K562 (cell line): Measurements from ENCODE around the gene ATMIN. TPM values are rescaled to one million over a fixed set of nuclear protein-coding genes. Genes with fewer than 3 reads are reported as not detected.

Source experiments
- ARNT ChIP-seq, 2 experiments: fragments of 450-650 bp; IDR thresholded peaks; 2 replicates each; pipeline ENCODE4 v1.6.1; 2016; ENCODE audit warnings: mild to moderate bottlenecking in 1 of 2
- ATF4 ChIP-seq: fragments of 450-650 bp; formaldehyde crosslinking; IDR thresholded peaks from 2 replicates; pipeline ENCODE4 v1.4.0; 2022; ENCODE audit warnings: mild to moderate bottlenecking, moderate library complexity
- BCOR ChIP-seq: fragments of 450-650 bp; IDR thresholded peaks from 2 replicates; pipeline ENCODE4 v1.6.1; 2016
- CBX3 ChIP-seq, 2 experiments: IDR thresholded peaks; 1 replicate in 1 of 2; 2 replicates in 1 of 2; pipeline ENCODE4 v1.6.1; 2012; ENCODE audit warnings: inconsistent platforms in 2 of 2, low read length in 2 of 2, borderline replicate concordance in 1 of 2, control low read depth in 1 of 2
- CBX5 ChIP-seq: IDR thresholded peaks from 2 replicates; pipeline ENCODE4 v1.6.1; 2014; ENCODE audit warnings: low read depth, borderline replicate concordance
- CHD1 ChIP-seq: fragments of 200-600 bp; sonication (generic); IDR thresholded peaks from one replicate; pipeline ENCODE4 v1.6.1; 2012; ENCODE audit warnings: mild to moderate bottlenecking, moderate library complexity, low read length, inconsistent platforms
- EHMT2 ChIP-seq: fragments of 450-650 bp; IDR thresholded peaks from 2 replicates; pipeline ENCODE4 v1.6.1; 2018; ENCODE audit warnings: antibody characterized with exemption
- ELK3 ChIP-seq: fragments of 450-650 bp; formaldehyde crosslinking; IDR thresholded peaks from 2 replicates; pipeline ENCODE4 v1.4.0; 2020; ENCODE audit warnings: mild to moderate bottlenecking
- FOSL1 ChIP-seq: fragments of 200-800 bp; sonication (Bioruptor generic); conservative IDR thresholded peaks from 2 replicates; pipeline ENCODE4 v1.6.1; 2016; ENCODE audit warnings: missing genetic modification characterization, missing compliant biosample characterization
- GATAD2A ChIP-seq: fragments of 450-650 bp; IDR thresholded peaks from 2 replicates; pipeline ENCODE4 v1.6.1; 2017
- GTF2E2 ChIP-seq: fragments of 200-800 bp; sonication (Bioruptor generic); IDR thresholded peaks from 2 replicates; pipeline ENCODE4 v1.6.1; 2016; ENCODE audit warnings: missing genetic modification characterization, missing compliant biosample characterization
- HMG20B ChIP-seq: fragments of 250-450 bp; sonication (Bioruptor Pico); IDR thresholded peaks from 2 replicates; pipeline ENCODE4 v1.5.0; 2021; ENCODE audit warnings: mild to moderate bottlenecking
- LEF1 ChIP-seq: fragments of 450-650 bp; IDR thresholded peaks from 2 replicates; pipeline ENCODE4 v1.6.1; 2016; ENCODE audit warnings: mild to moderate bottlenecking
- MTA1 ChIP-seq: fragments of 450-650 bp; IDR thresholded peaks from 2 replicates; pipeline ENCODE4 v1.6.1; 2017; ENCODE audit warnings: borderline replicate concordance
- MTF1 ChIP-seq: fragments of 250-450 bp; sonication (Bioruptor Pico); IDR thresholded peaks from 2 replicates; pipeline ENCODE4 v1.9.0; 2021; ENCODE audit warnings: moderate library complexity, mild to moderate bottlenecking, inconsistent platforms, borderline replicate concordance
- NFIX ChIP-seq: fragments of 250-450 bp; sonication (Bioruptor Pico); IDR thresholded peaks from 2 replicates; pipeline ENCODE4 v1.4.0; 2020; ENCODE audit warnings: low read depth, mild to moderate bottlenecking, moderate library complexity
- PHB2 ChIP-seq: fragments of 450-650 bp; IDR thresholded peaks from 2 replicates; pipeline ENCODE4 v1.6.1; 2017; ENCODE audit warnings: low read depth
- SAFB ChIP-seq: fragments of 200-400 bp; formaldehyde crosslinking; IDR thresholded peaks from 2 replicates; pipeline ENCODE4 v1.6.1; 2017; ENCODE audit warnings: low read depth, low read length, borderline replicate concordance
- SREBF1 ChIP-seq: fragments of 150-350 bp; IDR thresholded peaks from 2 replicates; pipeline ENCODE4 v1.6.1; 2014; ENCODE audit warnings: antibody characterized with exemption, low read depth, low read length, borderline replicate concordance
- TEAD1 ChIP-seq, 2 experiments: fragments of 450-650 bp in 1 of 2; sonication (generic) in 1 of 2; formaldehyde crosslinking; IDR thresholded peaks; 2 replicates each; pipeline versions ENCODE4 v1.4.0 to v1.8.0; 2020 to 2022; ENCODE audit warnings: mild to moderate bottlenecking in 2 of 2, missing genetic modification reagents in 1 of 2
- TFAP4 ChIP-seq: sonication (generic); formaldehyde crosslinking; IDR thresholded peaks from 2 replicates; pipeline ENCODE4 v1.8.0; 2022; ENCODE audit warnings: missing genetic modification reagents, mild to moderate bottlenecking, moderate library complexity, borderline replicate concordance
- U2AF2 ChIP-seq: fragments of 200-400 bp; formaldehyde crosslinking; optimal IDR thresholded peaks from 2 replicates; pipeline ENCODE3; 2017; ENCODE audit warnings: low read depth, mild to moderate bottlenecking, low read length
- ZKSCAN1 ChIP-seq: fragments of 150-350 bp; IDR thresholded peaks from 2 replicates; pipeline ENCODE4 v1.6.1; 2016; ENCODE audit warnings: low read depth, low read length
- ZKSCAN8 ChIP-seq: fragments of 200-800 bp; sonication (Bioruptor generic); IDR thresholded peaks from 2 replicates; pipeline ENCODE4 v1.6.1; 2016; ENCODE audit warnings: missing genetic modification characterization, missing compliant biosample characterization
- ZNF239 ChIP-seq: fragments of 250-450 bp; sonication (Bioruptor Pico); IDR thresholded peaks from 2 replicates; pipeline ENCODE4 v1.4.0; 2020; ENCODE audit warnings: mild to moderate bottlenecking
- ZNF395 ChIP-seq: fragments of 200-800 bp; sonication (Bioruptor generic); IDR thresholded peaks from 2 replicates; pipeline ENCODE4 v1.6.1; 2017; ENCODE audit warnings: missing genetic modification characterization, missing compliant biosample characterization
- ZNF644 ChIP-seq: fragments of 200-800 bp; sonication (Bioruptor generic); IDR thresholded peaks from 2 replicates; pipeline ENCODE4 v1.6.1; 2016; ENCODE audit warnings: low read depth, missing genetic modification characterization, missing compliant biosample characterization
- polyA plus RNA-seq, 8 experiments: library from polyadenylated mRNA; depleted of rRNA in 4 of 8; stranded (reverse) in 5 of 8; unstranded in 3 of 8; fragments of >200 nt; fragmentation: Nextera tagmentation in 2 of 8; fragmentation: Illumina TruSeq in 1 of 8; extraction: Ambion mirVana in 2 of 8; extraction: Trizol in 1 of 8; gene quantifications; 2 replicates each; pipeline versions ENCODE4 v1.2.1 to v1.2.3, GENCODE V29; 2011 to 2014; ENCODE audit warnings: inconsistent platforms in 1 of 8, missing spikeins in 1 of 8
- total RNA-seq, 7 experiments: library from RNA; depleted of rRNA in 6 of 7; stranded (reverse); fragments of >200 nt in 6 of 7; fragmentation: Illumina TruSeq in 2 of 7; extraction: Trizol in 2 of 7; gene quantifications; 2 replicates each; pipeline versions ENCODE4 v1.2.1 to v1.2.3, GENCODE V29; 2011 to 2021; ENCODE audit warnings: low replicate concordance in 1 of 7

ATMIN gene
- total and polyA plus RNA-seq, 9 of the 15 experiments (the other 6 are each of a cell fraction or from before 2014, with no cell fraction given), result 6.7 to 40.9 (median 23.4) TPM

GRCh38 chr16:81035398-81035974, at the start of gene ATMIN (continued):
- no peak for TF ChIP-seq SREBF1
- 0 out of 4 replicates have a peak, but pooled peaks of 1 of the 2 experiments have one; percentile 6 for TF ChIP-seq TEAD1 (CRISPR knock-in tag; IDR thresholded peaks at IDR 0.05)
- TF ChIP-seq ZNF395 (CRISPR knock-in tag), result no peak
- TF ChIP-seq GATAD2A, result no peak
- TF ChIP-seq PHB2, result no peak
- no peak for TF ChIP-seq SAFB
- no peak for TF ChIP-seq CBX5
- TF ChIP-seq U2AF2, result no peak
- TF ChIP-seq ATF4 (CRISPR knock-in tag), result no peak
- peak; percentile 48; the same call in 1 of the 2 replicates for TF ChIP-seq TFAP4 (CRISPR knock-in tag)
- 0 out of 4 replicates have a peak, but pooled peaks of 1 of the 2 experiments have one; percentile 51 for TF ChIP-seq ARNT (IDR thresholded peaks at IDR 0.05)
- no peak for TF ChIP-seq GTF2E2 (tag)
- no peak for TF ChIP-seq ZNF239 (CRISPR knock-in tag)
- TF ChIP-seq ZKSCAN8, result no peak
- TF ChIP-seq BCOR, result no peak
- peak in 1 of 2 experiments; percentile 51; a peak in 1 of 3 replicates for TF ChIP-seq CBX3 (IDR thresholded peaks at IDR 0.05; ENCODE audit: borderline replicate concordance in 1 of 2, low read length in 2 of 2)
- TF ChIP-seq CHD1, result no peak
- no peak for TF ChIP-seq MTF1 (CRISPR knock-in tag)
- no peak for TF ChIP-seq HMG20B (CRISPR knock-in tag)
- no peak for TF ChIP-seq EHMT2
- no peak for TF ChIP-seq ZNF644 (tag)
- TF ChIP-seq LEF1, result no peak
- TF ChIP-seq FOSL1 (tag), result no peak
- TF ChIP-seq ELK3 (CRISPR knock-in tag), result no peak
- 0 out of 2 replicates have a peak, but pooled peaks have one; percentile 54 for TF ChIP-seq ZKSCAN1
- no peak for TF ChIP-seq NFIX (CRISPR knock-in tag)
- TF ChIP-seq MTA1, result no peak
